H1 (cell line): ENCODE data around the gene APOBEC3H. TPM values are rescaled to one million over a fixed set of nuclear protein-coding genes. Genes with fewer than 3 reads are reported as not detected.

ENCODE experiments used
- CTCF ChIA-PET: fragments of 300-600 bp; sonication (Branson Sonifier 250); formaldehyde crosslinking; loops from one replicate; lab custom pipeline; 2021; ENCODE audit not compliant: partially characterized antibody; lab: Charles Lee
- POLR2A ChIA-PET: fragments of 300-600 bp; sonication (Branson Sonifier 250); formaldehyde crosslinking; loops from one replicate; lab custom pipeline; 2021; ENCODE audit warnings: inconsistent platforms; ENCODE audit not compliant: partially characterized antibody; lab: Charles Lee
- DNase-seq, 2 experiments: peaks; one replicate each; pipeline versions ENCODE4 v3.0.0 to v3.0.0-alpha.2; 2010 to 2022; ENCODE audit warnings: low spot score in 2 of 2, low read depth in 1 of 2, mixed read lengths in 1 of 2
- FAIRE-seq: peaks from 2 replicates; lab custom pipeline; 2011; peaks lifted over from hg19 to GRCh38; lab: Jason Lieb, UNC
- H2AFZ ChIP-seq: 2 replicates; pipeline ENCODE4 v1.8.1; 2012; ENCODE audit warnings: low read length, inconsistent platforms
- H2AK5ac ChIP-seq: 2 replicates; pipeline ENCODE4 v1.6.1; 2013; ENCODE audit warnings: low read depth, low read length
- H2BK120ac ChIP-seq: replicated peaks from 2 replicates; pipeline ENCODE3; 2013; ENCODE audit warnings: low read depth, low read length, inconsistent platforms
- H2BK12ac ChIP-seq: 2 replicates; pipeline ENCODE4 v1.6.1; 2013; ENCODE audit warnings: low read depth, low read length
- H2BK15ac ChIP-seq: 2 replicates; pipeline ENCODE4 v1.6.1; 2013; ENCODE audit warnings: low read length
- H2BK20ac ChIP-seq: 2 replicates; pipeline ENCODE4 v1.6.1; 2013; ENCODE audit warnings: low read length
- H2BK5ac ChIP-seq: 2 replicates; pipeline ENCODE4 v1.6.1; 2013; ENCODE audit warnings: low read depth, low read length
- H3K14ac ChIP-seq: 2 replicates; pipeline ENCODE4 v1.6.1; 2013; ENCODE audit warnings: inconsistent platforms; ENCODE audit not compliant: insufficient read length
- H3K18ac ChIP-seq: 2 replicates; pipeline ENCODE4 v1.6.1; 2013; ENCODE audit warnings: low read length; ENCODE audit errors: extremely low read depth
- H3K23ac ChIP-seq: 2 replicates; pipeline ENCODE4 v1.6.1; 2013; ENCODE audit warnings: inconsistent platforms; ENCODE audit not compliant: insufficient read length
- H3K23me2 ChIP-seq: 2 replicates; pipeline ENCODE4 v1.6.1; 2013; ENCODE audit warnings: low read depth, low read length
- H3K27ac ChIP-seq: 2 replicates; pipeline ENCODE4 v1.6.1; 2011; ENCODE audit warnings: low read depth, low read length, inconsistent platforms
- H3K27me3 ChIP-seq, 4 experiments: replicated peaks in 1 of 4; 1 replicate in 1 of 4; 2 replicates in 3 of 4; pipeline versions ENCODE4 v1.6.1 to v1.8.1; 2011 to 2013; ENCODE audit warnings: low read length in 3 of 4, mild to moderate bottlenecking in 3 of 4, inconsistent platforms in 2 of 4, mixed read lengths in 2 of 4, moderate library complexity in 1 of 4; ENCODE audit not compliant: control insufficient read depth in 3 of 4, insufficient read depth in 3 of 4; ENCODE audit errors: extremely low read depth in 1 of 4
- H3K36me3 ChIP-seq, 4 experiments: 2 replicates each; pipeline versions ENCODE4 v1.6.1 to v1.8.1; 2011 to 2013; ENCODE audit warnings: mild to moderate bottlenecking in 4 of 4, low read length in 3 of 4, moderate library complexity in 2 of 4, control low read depth in 1 of 4, inconsistent platforms in 1 of 4; ENCODE audit not compliant: insufficient read depth in 4 of 4, control insufficient read depth in 2 of 4
- H3K4ac ChIP-seq: replicated peaks from 2 replicates; pipeline ENCODE3; 2013; ENCODE audit warnings: low read length, low read depth, mixed read lengths, inconsistent platforms; ENCODE audit not compliant: insufficient read length
- H3K4me1 ChIP-seq, 4 experiments: replicated peaks in 1 of 4; 1 replicate in 1 of 4; 2 replicates in 3 of 4; pipeline versions ENCODE4 v1.6.1 to v1.8.1; 2011 to 2013; ENCODE audit warnings: low read length in 3 of 4, inconsistent platforms in 2 of 4, mixed read lengths in 1 of 4; ENCODE audit not compliant: insufficient read depth in 4 of 4, control insufficient read depth in 3 of 4
- H3K4me2 ChIP-seq, 2 experiments: 2 replicates each; pipeline versions ENCODE4 v1.6.1 to v1.8.1; 2011 to 2013; ENCODE audit warnings: low read depth in 2 of 2, low read length in 2 of 2, control low read depth in 1 of 2, inconsistent platforms in 1 of 2, mild to moderate bottlenecking in 1 of 2; ENCODE audit not compliant: insufficient read depth in 1 of 2
- H3K4me3 ChIP-seq, 4 experiments: fragments of 200-600, 300-600 bp in 1 of 4; sonication (generic), shearing (Covaris generic), sonication (Bioruptor Twin) in 1 of 4; 2 replicates each; pipeline versions ENCODE4 v1.5.1 to v1.8.1; 2011 to 2016; ENCODE audit warnings: low read length in 4 of 4, low read depth in 3 of 4, control low read depth in 2 of 4, inconsistent platforms in 2 of 4, mild to moderate bottlenecking in 2 of 4, mixed read lengths in 1 of 4, moderate library complexity in 1 of 4; ENCODE audit not compliant: insufficient read depth in 2 of 4; ENCODE audit errors: extremely low read depth in 1 of 4
- H3K56ac ChIP-seq: replicated peaks from 2 replicates; pipeline ENCODE3; 2013; ENCODE audit warnings: low read depth, mild to moderate bottlenecking, mixed read lengths, low read length, inconsistent platforms; ENCODE audit not compliant: insufficient read length
- H3K79me1 ChIP-seq: 2 replicates; pipeline ENCODE4 v1.6.1; 2013; ENCODE audit warnings: low read depth, low read length, control low read depth
- H3K79me2 ChIP-seq, 2 experiments: 2 replicates each; pipeline versions ENCODE4 v1.6.1 to v1.8.1; 2012 to 2013; ENCODE audit warnings: low read length in 2 of 2, mild to moderate bottlenecking in 2 of 2, inconsistent platforms in 1 of 2; ENCODE audit not compliant: insufficient read depth in 2 of 2, control insufficient read depth in 1 of 2
- H3K9ac ChIP-seq, 4 experiments: replicated peaks in 1 of 4; 1 replicate in 1 of 4; 2 replicates in 3 of 4; pipeline versions ENCODE4 v1.6.1 to v1.8.1; 2011 to 2013; ENCODE audit warnings: low read depth in 3 of 4, low read length in 3 of 4, control low read depth in 2 of 4, mild to moderate bottlenecking in 2 of 4, moderate library complexity in 2 of 4, inconsistent platforms in 1 of 4; ENCODE audit errors: extremely low read depth in 1 of 4
- H3K9me3 ChIP-seq, 2 experiments: 2 replicates each; pipeline versions ENCODE4 v1.6.1 to v1.8.1; 2012 to 2013; ENCODE audit warnings: mild to moderate bottlenecking in 2 of 2, moderate library complexity in 2 of 2, control low read depth in 1 of 2, inconsistent platforms in 1 of 2, low read depth in 1 of 2, low read length in 1 of 2, mixed read lengths in 1 of 2; ENCODE audit not compliant: insufficient read depth in 2 of 2
- H4K20me1 ChIP-seq, 2 experiments: replicated peaks in 1 of 2; 2 replicates each; pipeline versions ENCODE3 to v1.8.1; 2011 to 2013; ENCODE audit warnings: inconsistent platforms in 2 of 2, low read length in 2 of 2, mild to moderate bottlenecking in 1 of 2; ENCODE audit not compliant: insufficient read depth in 2 of 2, control insufficient read depth in 1 of 2
- H4K5ac ChIP-seq: 2 replicates; pipeline ENCODE4 v1.6.1; 2013; ENCODE audit warnings: low read length, low read depth, mixed read lengths, inconsistent platforms; ENCODE audit not compliant: insufficient read length
- H4K8ac ChIP-seq: 2 replicates; pipeline ENCODE4 v1.8.0; 2013; ENCODE audit warnings: mild to moderate bottlenecking, moderate library complexity, low read length, inconsistent platforms; ENCODE audit not compliant: insufficient read depth; ENCODE audit errors: extremely low read depth
- H4K91ac ChIP-seq: replicated peaks from 2 replicates; pipeline ENCODE3; 2013; ENCODE audit warnings: low read length, mixed read lengths, inconsistent platforms; ENCODE audit not compliant: insufficient read length
- BRCA1 ChIP-seq: IDR thresholded peaks from 2 replicates; pipeline ENCODE4 v1.6.1; 2012; ENCODE audit warnings: low read depth, low read length, improper control_type of control experiment
- CBX8 ChIP-seq: fragments of 300-800, 300-1000 bp; sonication (generic); IDR thresholded peaks from 2 replicates; pipeline ENCODE4 v1.7.1; 2016; ENCODE audit warnings: low read depth, low read length, borderline replicate concordance
- CHD2 ChIP-seq: IDR thresholded peaks from 2 replicates; pipeline ENCODE4 v1.6.1; 2012; ENCODE audit warnings: low read length, improper control_type of control experiment
- CREB1 ChIP-seq: IDR thresholded peaks from 2 replicates; pipeline ENCODE4 v1.6.1; 2012; ENCODE audit warnings: inconsistent platforms
- HDAC2 ChIP-seq, 2 experiments: fragments of 300-600 bp in 1 of 2; sonication (generic) in 1 of 2; IDR thresholded peaks; 2 replicates each; pipeline ENCODE4 v1.6.1; 2011 to 2012; ENCODE audit warnings: low read depth in 2 of 2, low read length in 2 of 2, mild to moderate bottlenecking in 2 of 2, moderate library complexity in 2 of 2, borderline replicate concordance in 1 of 2, inconsistent platforms in 1 of 2
- PHF8 ChIP-seq: fragments of 200-600 bp; sonication (generic); conservative IDR thresholded peaks from 2 replicates; pipeline ENCODE4 v1.7.1; 2012; ENCODE audit warnings: low read depth, mild to moderate bottlenecking, inconsistent platforms, low read length, moderate library complexity
- POLR2A ChIP-seq, 2 experiments: IDR thresholded peaks; 1 replicate in 1 of 2; 2 replicates in 1 of 2; pipeline ENCODE4 v1.6.1; 2011; ENCODE audit warnings: low read depth in 2 of 2, low read length in 2 of 2, mild to moderate bottlenecking in 2 of 2; ENCODE audit errors: control extremely low read depth in 1 of 2
- RBBP5 ChIP-seq: IDR thresholded peaks from 2 replicates; pipeline ENCODE4 v1.7.1; 2012; ENCODE audit warnings: low read depth, mild to moderate bottlenecking, inconsistent platforms, low read length, moderate library complexity, borderline replicate concordance
- SP2 ChIP-seq: IDR thresholded peaks from 2 replicates; pipeline ENCODE4 v1.6.1; 2012; ENCODE audit warnings: mild to moderate bottlenecking, low read length, inconsistent platforms
- SUZ12 ChIP-seq: fragments of 200-600 bp; sonication (generic); IDR thresholded peaks from 2 replicates; pipeline ENCODE4 v1.6.1; 2012; ENCODE audit warnings: mild to moderate bottlenecking, inconsistent platforms, low read length, moderate library complexity, mixed read lengths
- TAF7 ChIP-seq: optimal IDR thresholded peaks from 2 replicates; pipeline ENCODE3; 2011; ENCODE audit warnings: low read depth, mild to moderate bottlenecking, inconsistent platforms, low read length, moderate library complexity, borderline replicate concordance
- WGBS, 2 experiments: shearing (Covaris generic) in 1 of 2; methylation state at CpG; one replicate each; pipeline versions ENCODE4 v1.1.6 to v1.1.7; 2013 to 2015; ENCODE audit warnings: low lambda C conversion rate in 2 of 2, mixed read lengths in 2 of 2, inconsistent platforms in 1 of 2, low coverage in 1 of 2, missing lambda C conversion rate in 1 of 2; ENCODE audit not compliant: insufficient replicate concordance in 2 of 2, insufficient coverage in 1 of 2, insufficient read length in 1 of 2; ENCODE audit errors: extremely low coverage in 1 of 2, missing lambda C conversion rate in 1 of 2; 5-methylcytosine and 5-hydroxymethylcytosine counted together
- polyA plus RNA-seq, 7 experiments: library from polyadenylated mRNA; depleted of rRNA in 3 of 7; stranded (reverse) in 5 of 7; unstranded in 2 of 7; fragments of >200 nt in 5 of 7; fragments of 200-250 nt in 2 of 7; gene quantifications; 1 replicate in 5 of 7; 2 replicates in 1 of 7; 4 replicates in 1 of 7; pipeline versions ENCODE4 v1.2.1 to v1.2.3, GENCODE V29; 2011 to 2013; ENCODE audit warnings: missing spikeins in 2 of 7, mixed read lengths in 2 of 7
- total RNA-seq: library from RNA; stranded (reverse); fragmentation: NEBNext Ultra II Directional; extraction: Animal tissue kit (Norgen Biotek cat#: 25700); gene quantifications from 2 replicates; pipeline ENCODE4 v1.2.1, GENCODE V29; 2021

The APOBEC3H gene
- total and polyA plus RNA-seq, 2 of the 8 experiments (the other 6 are each of a cell fraction or from before 2014, with no cell fraction given) = 0.47 to 0.56 TPM

DNA sequence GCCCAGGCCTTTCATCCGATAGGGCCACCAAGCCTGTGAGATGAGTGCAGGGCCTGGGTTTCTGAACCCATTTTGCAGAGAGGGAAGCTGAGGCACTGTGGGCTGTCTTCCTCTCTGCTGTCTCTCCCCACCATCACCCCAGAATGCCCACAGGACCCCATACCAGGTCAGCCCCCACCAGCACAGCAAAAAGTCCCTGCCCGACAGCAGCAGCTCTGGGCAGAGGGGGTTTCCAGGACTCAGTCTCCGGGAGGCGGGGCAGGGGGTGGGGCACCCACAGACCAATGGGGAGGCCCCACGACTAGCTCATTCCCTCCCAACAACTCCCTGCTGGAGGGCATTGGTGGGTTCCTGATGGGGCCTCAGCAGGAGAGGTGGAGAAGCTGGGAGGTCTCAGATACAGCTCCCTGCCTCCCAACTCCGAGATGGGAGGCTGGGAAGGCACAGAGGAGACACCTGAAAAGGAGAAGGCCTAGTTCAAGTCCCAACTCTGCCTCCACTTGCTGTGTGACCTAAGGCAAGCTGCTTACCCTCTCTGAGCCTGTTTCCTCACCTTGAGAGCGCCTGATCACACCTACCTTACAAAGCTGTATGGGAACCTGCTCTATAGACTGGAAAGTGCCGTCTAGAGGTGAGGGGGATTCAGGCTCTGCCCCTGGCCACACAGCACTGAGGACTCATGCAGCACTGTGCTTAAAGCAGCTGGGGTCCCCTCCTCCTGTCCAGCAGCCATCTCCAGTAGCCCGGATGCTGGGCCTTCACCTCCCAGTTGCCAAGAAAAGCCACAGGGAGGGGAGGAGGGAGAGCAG lies 51.9 kb downstream of the APOBEC3H start:
- DNase-seq (peak in 1 of 2 experiments; percentile 80), FAIRE-seq (no peak)
- no peaks in the 10 kb centered on the region for H3K36me3 ChIP-seq
- H3K4ac ChIP-seq = peak overlapping the region; percentile 79
- no peak overlapping the region for H3K56ac ChIP-seq
- peak overlapping the region in 2 of 4 experiments; percentile 4 to 36; a peak in 2 of 7 replicates for H3K9ac ChIP-seq
- H3K9me3 ChIP-seq = no peaks in the 10 kb centered on the region
- no peak overlapping the region for H3K4me3 ChIP-seq
- peak overlapping the region; percentile 22 to 38; a peak in 2 of 4 replicates for H3K4me2 ChIP-seq
- H2AK5ac ChIP-seq = peak overlapping the region; percentile 57; the same call in 1 of the 2 replicates
- peaks cover 0 to 12% (median 11%) of the 10 kb centered on the region in 4 experiments; a peak in 6 of 7 replicates for H3K27me3 ChIP-seq
- no peak overlapping the region for H3K23ac ChIP-seq
- 67% methylated on average over 7 of the region's 9 CpGs; no CpG with 5 or more reads in 1 of the 2 experiments for WGBS, 2 experiments
- no peak overlapping the region; the same call in none of the 2 replicates for H3K18ac ChIP-seq
- H2AFZ ChIP-seq = no peak overlapping the region
- H2BK20ac ChIP-seq = 0 out of 2 replicates have a peak overlapping the region, but pooled peaks have one; percentile 48
- no peaks in the 10 kb centered on the region for H3K79me2 ChIP-seq
- POLR2A ChIA-PET = interaction anchor here (0.6 to 1.7 kb wide), 10 partner anchors 12 to 155 kb away, joined by 3 to 5 read pairs (median 4); no protein-coding TSS in a partner anchor
- peak overlapping the region; percentile 44 for H2BK120ac ChIP-seq
- H4K91ac ChIP-seq = peak overlapping the region; percentile 81
- H3K27ac ChIP-seq = peak overlapping the region; percentile 47
- H3K14ac ChIP-seq = no peak overlapping the region
- peaks cover 24% of the 10 kb centered on the region for H3K23me2 ChIP-seq
- peak overlapping the region; percentile 90 for H2BK12ac ChIP-seq
- no peaks in the 10 kb centered on the region for H4K20me1 ChIP-seq
- peak overlapping the region; percentile 78 for H2BK5ac ChIP-seq
- CTCF ChIA-PET = interaction anchor here (0.6 to 3.5 kb wide), 26 partner anchors 9 to 772 kb away, joined by 3 to 16 read pairs (median 4); no protein-coding TSS in a partner anchor
- peak overlapping the region; percentile 9 for H4K5ac ChIP-seq
- H4K8ac ChIP-seq = peak overlapping the region; percentile 39; the same call in 1 of the 2 replicates
- H2BK15ac ChIP-seq = 0 out of 2 replicates have a peak overlapping the region, but pooled peaks have one; percentile 31
- H3K79me1 ChIP-seq = no peaks in the 10 kb centered on the region; the same call in 1 of the 2 replicates
- H3K4me1 ChIP-seq = peaks cover 7 to 40% (median 30%) of the 10 kb centered on the region in 4 experiments
- TF ChIP-seq PHF8 (no peak), SP2 (no peak), RBBP5 (0 out of 2 replicates have a peak, but pooled peaks have one; percentile 4), HDAC2 (IDR thresholded peaks at IDR 0.05; ENCODE audit: borderline replicate concordance in 1 of 2, low read depth in 2 of 2, low read length in 2 of 2) (peak in 1 of 2 experiments; percentile 56; a peak in 1 of 4 replicates), BRCA1 (no peak), POLR2A (IDR thresholded peaks at IDR 0.05; ENCODE audit: control extremely low read depth in 1 of 2, low read depth in 2 of 2, low read length in 2 of 2) (0 out of 3 replicates have a peak, but pooled peaks of 1 of the 2 experiments have one; percentile 39), TAF7 (no peak), SUZ12 (no peak), CREB1 (no peak), CBX8 (no peak), CHD2 (no peak)
